NCI-H345 (cell line): Measurements from ENCODE around the gene SCYGR4.

Source experiments
- DNase-seq: peaks from one replicate; lab custom pipeline; 2025; lab: John Stamatoyannopoulos, UW

Gene SCYGR4

GRCh38 chr2:227614246-227614645, 3.1 kb upstream of the SCYGR4 start:
- peak; percentile 5 for DNase-seq

GRCh38 chr2:227614740-227615139, 2.6 kb upstream of the SCYGR4 start, which contains the start of gene SCYGR3:
SCYGR3 (minus strand) TSS chr2:227614840; CDS start chr2:227614840, 0 bp downstream.
- no peak for DNase-seq

GRCh38 chr2:227615181-227615580, 2.1 kb upstream of the SCYGR4 start:
- DNase-seq, result no peak

- no peak for DNase-seq
Observed at GRCh38 chr2:227615906-227616305, 1.4 kb upstream of the SCYGR4 start.

GRCh38 chr2:227616631-227617030, 667 bp upstream of the SCYGR4 start:
- no peak for DNase-seq

- DNase-seq, result no peak
Observed at GRCh38 chr2:227623226-227623625, 5.9 kb downstream of the SCYGR4 start.

- DNase-seq, result no peak
Observed at GRCh38 chr2:227625420-227625819, 8.1 kb downstream of the SCYGR4 start.

GRCh38 chr2:227626580-227627151, 9.4 kb downstream of the SCYGR4 start:
- no peak for DNase-seq

- no peak for DNase-seq
Observed at GRCh38 chr2:227627769-227628168, 10.5 kb downstream of the SCYGR4 start.

GRCh38 chr2:227629435-227629834, 12.1 kb downstream of the SCYGR4 start:
- no peak for DNase-seq

GRCh38 chr2:227630322-227630721, 13.0 kb downstream of the SCYGR4 start:
- no peak for DNase-seq

- no peak for DNase-seq
Observed at GRCh38 chr2:227632827-227633226, 15.5 kb downstream of the SCYGR4 start.

- no peak for DNase-seq
Observed at GRCh38 chr2:227634201-227634600, 16.9 kb downstream of the SCYGR4 start.

GRCh38 chr2:227642656-227643055, 25.4 kb downstream of the SCYGR4 start:
- DNase-seq, result no peak

GRCh38 chr2:227643990-227644551, 26.8 kb downstream of the SCYGR4 start:
- no peak for DNase-seq

GRCh38 chr2:227653419-227653818, 36.1 kb downstream of the SCYGR4 start:
- DNase-seq, result no peak

- no peak for DNase-seq
Observed at GRCh38 chr2:227654426-227654825, 37.1 kb downstream of the SCYGR4 start.

GRCh38 chr2:227655454-227655853, 38.2 kb downstream of the SCYGR4 start:
- no peak for DNase-seq

- no peak for DNase-seq
Observed at GRCh38 chr2:227657199-227657845, 40.0 kb downstream of the SCYGR4 start.

- DNase-seq, result no peak
Observed at GRCh38 chr2:227661025-227661649, 43.8 kb downstream of the SCYGR4 start.

GRCh38 chr2:227661827-227662226, 44.5 kb downstream of the SCYGR4 start:
- DNase-seq, result no peak

GRCh38 chr2:227665189-227665940, 48.1 kb downstream of the SCYGR4 start:
- no peak for DNase-seq
